Breast epithelium (tissue), 4 donors: Measurements from ENCODE around the gene ZNF132. TPM values are rescaled to one million over a fixed set of nuclear protein-coding genes. Genes with fewer than 3 reads are reported as not detected.

Experiments
- DNase-seq, 2 donors: peaks; one replicate each; pipeline ENCODE4 v3.0.0-alpha.2; 2019; ENCODE audit warnings: low spot score in 2 of 2
- H3K27ac ChIP-seq, 2 donors: fragments of 200-600 bp; sonication (generic) in 1 of 2; one replicate each; pipeline ENCODE4 v1.5.1; 2016 to 2019; ENCODE audit warnings: mild to moderate bottlenecking in 1 of 2
- H3K27me3 ChIP-seq, 2 donors: fragments of 200-600 bp; sonication (generic) in 1 of 2; one replicate each; pipeline versions ENCODE4 v1.5.1 to v1.6.0; 2017 to 2019; ENCODE audit warnings: control low read depth in 1 of 2, mild to moderate bottlenecking in 1 of 2
- H3K36me3 ChIP-seq: fragments of 200-600 bp; one replicate; pipeline ENCODE4 v1.5.1; 2019
- H3K4me1 ChIP-seq, 2 donors: fragments of 200-600 bp; sonication (generic); one replicate each; pipeline ENCODE4 v1.5.1; 2016 to 2019; ENCODE audit warnings: control low read depth in 1 of 2
- H3K4me3 ChIP-seq, 3 donors: fragments of 200-600 bp; sonication (generic); 1 replicate in 2 of 3; 2 replicates in 1 of 3; pipeline ENCODE4 v1.5.1; 2016 to 2019; ENCODE audit warnings: mild to moderate bottlenecking in 3 of 3, moderate library complexity in 2 of 3
- H3K9me3 ChIP-seq, 2 donors: fragments of 200-600 bp; sonication (generic) in 1 of 2; one replicate each; pipeline ENCODE4 v1.5.1; 2016 to 2019; ENCODE audit warnings: control low read depth in 1 of 2
- CTCF ChIP-seq, 3 donors: fragments of 450-650 bp; IDR thresholded peaks; one replicate each; pipeline ENCODE4 v1.5.1; 2016 to 2017; ENCODE audit warnings: antibody characterized with exemption in 3 of 3, mild to moderate bottlenecking in 3 of 3, moderate library complexity in 3 of 3
- POLR2A ChIP-seq: fragments of 450-650 bp; IDR thresholded peaks from one replicate; pipeline ENCODE4 v1.6.1; 2016; ENCODE audit warnings: antibody characterized with exemption, mild to moderate bottlenecking, moderate library complexity
- POLR2AphosphoS5 ChIP-seq, 3 donors: sonication (generic); formaldehyde crosslinking; IDR thresholded peaks; one replicate each; pipeline ENCODE4 v1.6.1; 2017; ENCODE audit warnings: antibody characterized with exemption in 3 of 3
- intact Hi-C: fragments of 100-400 bp; cut with DNase I; formaldehyde crosslinking; loops from one replicate; pipeline ENCODE4 v1.15.1; 2023; ENCODE audit warnings: low total_unique reads
- total RNA-seq, 3 donors: library from RNA; depleted of rRNA; stranded (reverse); fragments of >200 nt; gene quantifications; one replicate each; pipeline ENCODE4 v1.1.0, GENCODE V29; 2016

ZNF132 gene
- total RNA-seq, 3 donors from 2014 or later, result 3.5 to 13.3 (median 6.2) TPM

GRCh38 chr19:58416604-58417003 lies 23.3 kb downstream of the ZNF132 start:
- TF ChIP-seq CTCF (IDR thresholded peaks at IDR 0.05) (no peak), POLR2AphosphoS5 (IDR thresholded peaks at IDR 0.05) (no peak), POLR2A (no peak)
- H3K36me3 ChIP-seq, result peaks cover 16% of the 10 kb centered on the region
- H3K27me3 ChIP-seq, result no peaks in the 10 kb centered on the region
- no peaks in the 10 kb centered on the region for H3K4me1 ChIP-seq
- H3K9me3 ChIP-seq, result peaks cover 0 to 11% of the 10 kb centered on the region in 2 donors
- intact Hi-C loops, result no loop called here
- no peak for DNase-seq
- no peak overlapping the region for H3K4me3 ChIP-seq
- no peak overlapping the region for H3K27ac ChIP-seq

GRCh38 chr19:58409010-58409790 lies 30.8 kb downstream of the ZNF132 start:
- peak overlapping the region; percentile 76 to 93 (median 88) for H3K4me3 ChIP-seq
- TF ChIP-seq CTCF (IDR thresholded peaks at IDR 0.05) (no peak), POLR2A (no peak)
- no peaks in the 10 kb centered on the region for H3K36me3 ChIP-seq
- H3K4me1 ChIP-seq, result peaks cover 2 to 11% of the 10 kb centered on the region in 2 donors
- peak overlapping the region; percentile 89 to 94 for H3K27ac ChIP-seq
- H3K9me3 ChIP-seq, result no peaks in the 10 kb centered on the region
- DNase-seq, result peak in 1 of 2 donors; percentile 52
- intact Hi-C loops, result loop anchor here (10.0 kb wide), 1 partner anchor 1304 kb away; no protein-coding TSS in a partner anchor
- no peaks in the 10 kb centered on the region for H3K27me3 ChIP-seq

- DNase-seq, result peak; percentile 89 to 91
- intact Hi-C loops, result loop anchor here (10.0 kb wide), 1 partner anchor 1304 kb away; no protein-coding TSS in a partner anchor
- peaks cover 2 to 11% of the 10 kb centered on the region in 2 donors for H3K4me1 ChIP-seq
These were observed 31.6 kb downstream of the ZNF132 start, which contains the start of gene ZNF584 for GRCh38 chr19:58408152-58409009. ZNF584 (plus strand) TSS chr19:58408649; CDS start chr19:58409148, 499 bp downstream.

GRCh38 chr19:58407658-58408151 lies 32.2 kb downstream of the ZNF132 start:
- no peaks in the 10 kb centered on the region for H3K36me3 ChIP-seq
- no peaks in the 10 kb centered on the region for H3K9me3 ChIP-seq
- H3K27me3 ChIP-seq, result no peaks in the 10 kb centered on the region
- no peak for TF ChIP-seq POLR2A
- no peak for TF ChIP-seq CTCF (IDR thresholded peaks at IDR 0.05)
- no peak for TF ChIP-seq POLR2AphosphoS5 (IDR thresholded peaks at IDR 0.05)
- H3K27ac ChIP-seq, result peak overlapping the region; percentile 89 to 94
- DNase-seq, result no peak
- peak overlapping the region; percentile 76 to 93 (median 88) for H3K4me3 ChIP-seq
- intact Hi-C loops, result loop anchor here (10.0 kb wide), 1 partner anchor 1303 kb away; no protein-coding TSS in a partner anchor
- peaks cover 2 to 11% of the 10 kb centered on the region in 2 donors for H3K4me1 ChIP-seq

More at GRCh38 chr19:58408152-58409009, 31.6 kb downstream of the ZNF132 start, which contains the start of gene ZNF584:
- Histone ChIP-seq H3K9me3 (no peaks in the 10 kb centered on the region), H3K27me3 (no peaks in the 10 kb centered on the region), H3K4me3 (peak within 1 kb of the TSS; percentile 76 to 93 (median 88)), H3K27ac (peak within 1 kb of the TSS; percentile 89 to 94), H3K36me3 (no peaks in the 10 kb centered on the region)
- TF ChIP-seq POLR2A (peak; percentile 77), CTCF (IDR thresholded peaks at IDR 0.05) (no peak), POLR2AphosphoS5 (IDR thresholded peaks at IDR 0.05) (peak; percentile 63 to 89 (median 80))
